IMR-90 (cell line): ENCODE data around the gene EFEMP2. TPM values are rescaled to one million over a fixed set of nuclear protein-coding genes. Genes with fewer than 3 reads are reported as not detected.

Experiments
- ATAC-seq: fragments of 200-7000 bp; cut with Tn5 transposase; 2 replicates; pipeline ENCODE4 v1.9.1; 2020; ENCODE audit warnings: low read depth, mild to moderate bottlenecking, moderate library complexity
- BruUV-seq: library from RNA; stranded (reverse); fragments of 400-500 nt; replicated peaks from 2 replicates; lab custom pipeline; 2021; lab: Mats Ljungman, UMichigan
- CTCF ChIA-PET: fragments of 300-600 bp; formaldehyde crosslinking; extraction: SDS; loops from one replicate; lab custom pipeline; 2021; ENCODE audit warnings: antibody characterized with exemption; lab: Yijun Ruan, JAX
- POLR2A ChIA-PET: fragments of 300-600 bp; sonication (Branson Sonifier 250); formaldehyde crosslinking; loops from one replicate; lab custom pipeline; 2022; ENCODE audit warnings: antibody characterized with exemption; ENCODE audit not compliant: unreplicated experiment; lab: Charles Lee
- DNase-seq: peaks from one replicate; pipeline ENCODE4 v3.0.0; 2013
- H2AFZ ChIP-seq: replicated peaks from 2 replicates; pipeline ENCODE3; 2013; ENCODE audit warnings: low read length, mild to moderate bottlenecking; ENCODE audit not compliant: poor library complexity
- H2AK5ac ChIP-seq: 2 replicates; pipeline ENCODE4 v1.6.1; 2013; ENCODE audit warnings: low read depth, low read length, inconsistent platforms
- H2AK9ac ChIP-seq: replicated peaks from 2 replicates; pipeline ENCODE3; 2013; ENCODE audit warnings: mild to moderate bottlenecking, low read depth, low read length, moderate library complexity; ENCODE audit not compliant: poor library complexity
- H2BK120ac ChIP-seq: 2 replicates; pipeline ENCODE4 v1.6.1; 2013; ENCODE audit warnings: low read depth, low read length, inconsistent platforms
- H2BK15ac ChIP-seq: 3 replicates; pipeline ENCODE4 v1.6.1; 2013; ENCODE audit warnings: low read depth, low read length, inconsistent platforms
- H2BK20ac ChIP-seq: 2 replicates; pipeline ENCODE4 v1.6.1; 2013; ENCODE audit warnings: low read depth, mild to moderate bottlenecking, inconsistent platforms, low read length, moderate library complexity
- H2BK5ac ChIP-seq: 2 replicates; pipeline ENCODE4 v1.6.1; 2013; ENCODE audit warnings: mild to moderate bottlenecking, low read depth, low read length, inconsistent platforms; ENCODE audit not compliant: poor library complexity, severe bottlenecking
- H3K14ac ChIP-seq: replicated peaks from 2 replicates; pipeline ENCODE4 v1.6.1; 2013; ENCODE audit warnings: low read depth, low read length, inconsistent platforms
- H3K18ac ChIP-seq: 2 replicates; pipeline ENCODE4 v1.6.1; 2013; ENCODE audit warnings: low read depth, low read length, control low read depth
- H3K23ac ChIP-seq: 2 replicates; pipeline ENCODE4 v1.6.1; 2013; ENCODE audit warnings: low read depth, low read length, inconsistent platforms
- H3K27ac ChIP-seq: 2 replicates; pipeline ENCODE4 v1.5.1; 2013; ENCODE audit warnings: mild to moderate bottlenecking, control low read depth, low read length; ENCODE audit not compliant: insufficient read depth
- H3K27me3 ChIP-seq: 2 replicates; pipeline ENCODE4 v1.6.1; 2013; ENCODE audit warnings: low read length; ENCODE audit not compliant: control insufficient read depth, insufficient read depth
- H3K36me3 ChIP-seq: 2 replicates; pipeline ENCODE4 v1.6.1; 2013; ENCODE audit warnings: low read length, mixed read lengths; ENCODE audit not compliant: control insufficient read depth, insufficient read depth
- H3K4ac ChIP-seq: 2 replicates; pipeline ENCODE4 v1.6.1; 2013; ENCODE audit warnings: low read depth, low read length, inconsistent platforms
- H3K4me1 ChIP-seq: 2 replicates; pipeline ENCODE4 v1.6.1; 2013; ENCODE audit warnings: low read length, mixed read lengths; ENCODE audit not compliant: control insufficient read depth, insufficient read depth
- H3K4me2 ChIP-seq: 2 replicates; pipeline ENCODE4 v1.6.1; 2013; ENCODE audit warnings: low read depth, mild to moderate bottlenecking, control low read depth, low read length, moderate library complexity
- H3K4me3 ChIP-seq: 2 replicates; pipeline ENCODE4 v1.5.1; 2013; ENCODE audit warnings: low read depth, mild to moderate bottlenecking, control low read depth, low read length, moderate library complexity; ENCODE audit not compliant: insufficient read depth
- H3K56ac ChIP-seq: 2 replicates; pipeline ENCODE4 v1.6.1; 2013; ENCODE audit warnings: low read length, inconsistent platforms; ENCODE audit not compliant: insufficient read depth; ENCODE audit errors: extremely low read depth
- H3K79me1 ChIP-seq, 2 experiments: 2 replicates each; pipeline ENCODE4 v1.6.1; 2013; ENCODE audit warnings: low read length in 2 of 2, inconsistent platforms in 1 of 2, low read depth in 1 of 2
- H3K9ac ChIP-seq: 2 replicates; pipeline ENCODE4 v1.6.1; 2013; ENCODE audit warnings: low read depth, low read length, control low read depth
- H3K9me1 ChIP-seq: 2 replicates; pipeline ENCODE4 v1.6.1; 2013; ENCODE audit warnings: low read length, inconsistent platforms; ENCODE audit not compliant: insufficient read depth
- H3K9me3 ChIP-seq: 2 replicates; pipeline ENCODE4 v1.6.1; 2013; ENCODE audit warnings: low read length; ENCODE audit not compliant: control insufficient read depth, insufficient read depth
- H4K20me1 ChIP-seq: 2 replicates; pipeline ENCODE4 v1.6.1; 2013; ENCODE audit warnings: low read length, inconsistent platforms; ENCODE audit not compliant: insufficient read depth
- H4K5ac ChIP-seq: 2 replicates; pipeline ENCODE4 v1.6.1; 2013; ENCODE audit warnings: mild to moderate bottlenecking, low read depth, low read length, control low read depth
- H4K8ac ChIP-seq, 2 experiments: 2 replicates each; pipeline ENCODE4 v1.6.1; 2013; ENCODE audit warnings: low read depth in 2 of 2, low read length in 2 of 2, control low read depth in 1 of 2, inconsistent platforms in 1 of 2
- H4K91ac ChIP-seq: 2 replicates; pipeline ENCODE4 v1.6.1; 2013; ENCODE audit warnings: low read depth, low read length, inconsistent platforms; ENCODE audit not compliant: insufficient read depth
- POLR2A ChIP-seq: IDR thresholded peaks from 2 replicates; pipeline ENCODE4 v1.6.1; 2012; ENCODE audit warnings: mild to moderate bottlenecking, low read depth, low read length
- USF2 ChIP-seq: fragments of 150-350 bp; IDR thresholded peaks from 2 replicates; pipeline ENCODE4 v1.6.1; 2017; ENCODE audit warnings: mild to moderate bottlenecking, antibody characterized with exemption, low read length, low read depth
- WGBS, 2 experiments: methylation state at CpG; one replicate each; pipeline versions ENCODE4 v1.1.5 to v1.1.7; 2013; ENCODE audit warnings: missing lambda C conversion rate in 2 of 2; ENCODE audit not compliant: insufficient read length in 1 of 2; ENCODE audit errors: extremely low coverage in 2 of 2; 5-methylcytosine and 5-hydroxymethylcytosine counted together
- dilution Hi-C: fragments of 300-500 bp; cut with HindIII; formaldehyde crosslinking; loops from one replicate; pipeline ENCODE4 v1.14.3; 2018; ENCODE audit warnings: low sequenced_read_pairs; ENCODE audit not compliant: unreplicated experiment
- in situ Hi-C: fragments of 300-500 bp; cut with MboI; formaldehyde crosslinking; loops from 3 replicates; pipeline ENCODE4 v1.14.3; 2019; ENCODE audit warnings: low sequenced_read_pairs, inconsistent platforms, mixed read lengths
- intact Hi-C: fragments of 100-400 bp; cut with micrococcal nuclease; formaldehyde crosslinking; loops from 2 replicates; pipeline ENCODE4 v1.10.0; 2022
- polyA plus RNA-seq, 3 experiments: library from polyadenylated mRNA; depleted of rRNA; stranded (reverse); fragments of >200 nt; gene quantifications; 2 replicates each; pipeline ENCODE4 v1.2.3, GENCODE V29; 2012; ENCODE audit warnings: low replicate concordance in 1 of 3
- total RNA-seq: library from RNA; depleted of rRNA; stranded (reverse); fragments of >200 nt; gene quantifications from 2 replicates; pipeline ENCODE4 v1.2.3, GENCODE V29; 2012

EFEMP2 gene
- total and polyA plus RNA-seq, 2 of the 4 experiments (the other 2 are of a cell fraction): 62.7 to 431 TPM

- H3K9ac ChIP-seq: peak overlapping the region; percentile 88; the same call in 1 of the 2 replicates
- no peak for ATAC-seq
Observed at GRCh38 chr11:65892661-65893317, 20.2 kb upstream of the EFEMP2 start.

More at GRCh38 chr11:65892661-65893317, 20.2 kb upstream of the EFEMP2 start:
- H3K14ac ChIP-seq: 0 out of 2 replicates have a peak overlapping the region, but pooled peaks have one; percentile 11
- H2AK9ac ChIP-seq: no peak overlapping the region
- 0 out of 2 replicates have a peak, but pooled peaks cover 4% of the 10 kb centered on the region for H3K9me1 ChIP-seq
- no peak overlapping the region for H4K5ac ChIP-seq
- H3K4me2 ChIP-seq: peak overlapping the region; percentile 84
- BruUV-seq: TSS peak; percentile 12
- H3K36me3 ChIP-seq: peaks cover 43% of the 10 kb centered on the region
- 0 out of 2 replicates have a peak overlapping the region, but pooled peaks have one; percentile 2 for H3K4ac ChIP-seq
- H3K18ac ChIP-seq: no peak overlapping the region
- H4K91ac ChIP-seq: no peak overlapping the region
- H2BK15ac ChIP-seq: no peak overlapping the region
- POLR2A ChIA-PET: interaction anchor here (1.6 kb wide), 1 partner anchor 9 kb away, joined by 6 read pairs; no protein-coding TSS in a partner anchor
- CTCF ChIA-PET: no interaction called here
- peak overlapping the region; percentile 25 for H2BK5ac ChIP-seq
- no peak overlapping the region for H2BK120ac ChIP-seq
- H3K23ac ChIP-seq: peak overlapping the region; percentile 38; the same call in 1 of the 2 replicates
- in situ Hi-C loops: loop anchor here (5.0 kb wide), 1 partner anchor 70 kb away; the partner anchor contains the start of gene SART1
- no peak overlapping the region for H2AFZ ChIP-seq
- no peak for DNase-seq
- intact Hi-C loops: no loop called here
- H3K4me3 ChIP-seq: no peak overlapping the region
- peaks cover 0 to 28% of the 10 kb centered on the region in 2 experiments; a peak in 3 of 4 replicates for H3K79me1 ChIP-seq
- H3K56ac ChIP-seq: no peak overlapping the region
- H3K9me3 ChIP-seq: no peaks in the 10 kb centered on the region
- H3K4me1 ChIP-seq: peaks cover 40% of the 10 kb centered on the region
- no peak for TF ChIP-seq USF2
- TF ChIP-seq POLR2A: peak; percentile 3; the same call in 1 of the 2 replicates
- no peak overlapping the region for H4K8ac ChIP-seq
- no peak overlapping the region for H2BK20ac ChIP-seq
- dilution Hi-C loops: no loop called here
- H3K27me3 ChIP-seq: no peaks in the 10 kb centered on the region
- 40% methylated on average over 2 of the region's 10 CpGs; no CpG with 5 or more reads in 1 of the 2 experiments for WGBS, 2 experiments
- H4K20me1 ChIP-seq: peaks cover 77% of the 10 kb centered on the region
- H2AK5ac ChIP-seq: no peak overlapping the region
- H3K27ac ChIP-seq: peak overlapping the region; percentile 93
